CD4-positive, alpha-beta T cell treated with Interleukin-4 for 1 hour (primary cell): Measurements from ENCODE around the gene MPC2.
A peak's percentile ranks its signal among the peaks of the same experiment; 100 is the strongest.

Experiments
- DNase-seq, 2 donors: peaks; one replicate each; pipeline ENCODE4 v3.0.0-alpha.2; 2020 to 2022

Gene MPC2

GRCh38 chr1:167936930-167937708 is at the start of gene MPC2:
TSS of gene MPC2 (minus strand) at chr1:167937072. CDS start at chr1:167935841, 1,231 bp downstream.
- DNase-seq, result peak; percentile 67 to 70

GRCh38 chr1:167984886-167985489 is 48.1 kb upstream of the MPC2 start:
- DNase-seq, result peak in 1 of 2 donors; percentile 2

GRCh38 chr1:167983797-167984420 is 47.0 kb upstream of the MPC2 start:
- DNase-seq, result no peak

GRCh38 chr1:167981933-167982332 is 45.1 kb upstream of the MPC2 start:
- DNase-seq, result no peak

GRCh38 chr1:167977245-167977644 is 40.4 kb upstream of the MPC2 start:
- DNase-seq, result no peak

GRCh38 chr1:167974698-167975097 is 37.8 kb upstream of the MPC2 start:
- DNase-seq, result no peak

GRCh38 chr1:167973832-167974231 is 37.0 kb upstream of the MPC2 start:
- DNase-seq, result no peak

GRCh38 chr1:167968569-167968968 is 31.7 kb upstream of the MPC2 start:
- no peak for DNase-seq

GRCh38 chr1:167966050-167966449 is 29.2 kb upstream of the MPC2 start:
- DNase-seq, result no peak

- no peak for DNase-seq
Observed at GRCh38 chr1:167964646-167965045, 27.8 kb upstream of the MPC2 start.

- no peak for DNase-seq
Observed at GRCh38 chr1:167957710-167958109, 20.8 kb upstream of the MPC2 start.

- DNase-seq, result no peak
Observed at GRCh38 chr1:167955915-167956314, 19.0 kb upstream of the MPC2 start.

- no peak for DNase-seq
Observed at GRCh38 chr1:167950569-167950968, 13.7 kb upstream of the MPC2 start.

- no peak for DNase-seq
Observed at GRCh38 chr1:167949785-167950184, 12.9 kb upstream of the MPC2 start.

GRCh38 chr1:167947733-167948132 is 10.9 kb upstream of the MPC2 start:
- DNase-seq, result no peak

- DNase-seq, result no peak
Observed at GRCh38 chr1:167943541-167943940, 6.7 kb upstream of the MPC2 start.

GRCh38 chr1:167940264-167940663 is 3.4 kb upstream of the MPC2 start:
- no peak for DNase-seq

- DNase-seq, result no peak
Observed at GRCh38 chr1:167938080-167938636, 1.3 kb upstream of the MPC2 start.

GRCh38 chr1:167937709-167938010 is 788 bp upstream of the MPC2 start:
- peak in 1 of 2 donors; percentile 8 for DNase-seq

GRCh38 chr1:167936068-167936929 is 573 bp downstream of the MPC2 start, which contains the start of gene DCAF6:
TSS of gene DCAF6 (plus strand) at chr1:167936683. CDS start at chr1:167936912, 229 bp downstream.
- peak; percentile 99 for DNase-seq

GRCh38 chr1:167935216-167936067 is 1.4 kb downstream of the MPC2 start:
- DNase-seq, result peak; percentile 30 to 53
